K562 (cell line): ENCODE data around the gene TBX6. TPM values are rescaled to one million over a fixed set of nuclear protein-coding genes. Genes with fewer than 3 reads are reported as not detected.
A peak's percentile ranks its signal among the peaks of the same experiment; 100 is the strongest.

ENCODE experiments used
- BDP1 ChIP-seq: IDR thresholded peaks from 3 replicates; pipeline ENCODE4 v1.6.1; 2011; ENCODE audit not compliant: insufficient read length, insufficient read depth
- CBX5 ChIP-seq: IDR thresholded peaks from 2 replicates; pipeline ENCODE4 v1.6.1; 2014; ENCODE audit warnings: low read depth, borderline replicate concordance
- CEBPG ChIP-seq, 3 experiments: fragments of 200-800 bp in 1 of 3; sonication (Bioruptor generic) in 1 of 3; sonication (generic) in 1 of 3; formaldehyde crosslinking in 1 of 3; IDR thresholded peaks in 2 of 3; conservative IDR thresholded peaks in 1 of 3; 2 replicates each; pipeline versions ENCODE4 v1.6.1 to v1.8.0; 2016 to 2022; ENCODE audit warnings: missing compliant biosample characterization in 2 of 3, missing genetic modification characterization in 2 of 3, mild to moderate bottlenecking in 1 of 3, missing genetic modification reagents in 1 of 3
- SIX5 ChIP-seq, 2 experiments: IDR thresholded peaks; 2 replicates each; pipeline ENCODE4 v1.6.1; 2011; ENCODE audit warnings: low read length in 2 of 2, borderline replicate concordance in 1 of 2, low read depth in 1 of 2, mild to moderate bottlenecking in 1 of 2, moderate library complexity in 1 of 2; ENCODE audit not compliant: insufficient read depth in 1 of 2
- SP2 ChIP-seq: IDR thresholded peaks from 2 replicates; pipeline ENCODE4 v1.6.1; 2011; ENCODE audit warnings: mild to moderate bottlenecking, low read depth, low read length, moderate library complexity; ENCODE audit not compliant: poor library complexity, severe bottlenecking; ENCODE audit errors: extremely low read depth
- ZNF224 ChIP-seq: sonication (generic); formaldehyde crosslinking; IDR thresholded peaks from 2 replicates; pipeline ENCODE4 v1.8.0; 2022; ENCODE audit warnings: mild to moderate bottlenecking, missing genetic modification reagents
- polyA plus RNA-seq, 8 experiments: library from polyadenylated mRNA; depleted of rRNA in 4 of 8; stranded (reverse) in 5 of 8; unstranded in 3 of 8; fragments of >200 nt; fragmentation: Nextera tagmentation in 2 of 8; fragmentation: Illumina TruSeq in 1 of 8; extraction: Ambion mirVana in 2 of 8; extraction: Trizol in 1 of 8; gene quantifications; 2 replicates each; pipeline versions ENCODE4 v1.2.1 to v1.2.3, GENCODE V29; 2011 to 2014; ENCODE audit warnings: inconsistent platforms in 1 of 8, missing spikeins in 1 of 8
- total RNA-seq, 7 experiments: library from RNA; depleted of rRNA in 6 of 7; stranded (reverse); fragments of >200 nt in 6 of 7; fragmentation: Illumina TruSeq in 2 of 7; extraction: Trizol in 2 of 7; gene quantifications; 2 replicates each; pipeline versions ENCODE4 v1.2.1 to v1.2.3, GENCODE V29; 2011 to 2021; ENCODE audit warnings: low replicate concordance in 1 of 7
- TF ChIP-seq, protein P1 (sequence below): sonication (generic); formaldehyde crosslinking; IDR thresholded peaks from 2 replicates; pipeline ENCODE4 v1.9.0; 2022; ENCODE audit warnings: mild to moderate bottlenecking, missing genetic modification reagents
- TF ChIP-seq, protein P2 (sequence below): fragments of 450-650 bp; IDR thresholded peaks from 2 replicates; pipeline ENCODE4 v1.7.1; 2018; ENCODE audit warnings: mild to moderate bottlenecking, low read depth; ENCODE audit not compliant: partially characterized antibody
- TF ChIP-seq, protein P3 (sequence below): fragments of 200-400 bp; formaldehyde crosslinking; IDR thresholded peaks from 2 replicates; pipeline ENCODE4 v1.6.1; 2017; ENCODE audit warnings: mild to moderate bottlenecking, low read depth, low read length, moderate library complexity

TBX6 gene
- total and polyA plus RNA-seq, 9 of the 15 experiments (the other 6 are each of a cell fraction or from before 2014, with no cell fraction given), result 0.07 to 0.58 (median 0.11) TPM; not detected in 2

DNA sequence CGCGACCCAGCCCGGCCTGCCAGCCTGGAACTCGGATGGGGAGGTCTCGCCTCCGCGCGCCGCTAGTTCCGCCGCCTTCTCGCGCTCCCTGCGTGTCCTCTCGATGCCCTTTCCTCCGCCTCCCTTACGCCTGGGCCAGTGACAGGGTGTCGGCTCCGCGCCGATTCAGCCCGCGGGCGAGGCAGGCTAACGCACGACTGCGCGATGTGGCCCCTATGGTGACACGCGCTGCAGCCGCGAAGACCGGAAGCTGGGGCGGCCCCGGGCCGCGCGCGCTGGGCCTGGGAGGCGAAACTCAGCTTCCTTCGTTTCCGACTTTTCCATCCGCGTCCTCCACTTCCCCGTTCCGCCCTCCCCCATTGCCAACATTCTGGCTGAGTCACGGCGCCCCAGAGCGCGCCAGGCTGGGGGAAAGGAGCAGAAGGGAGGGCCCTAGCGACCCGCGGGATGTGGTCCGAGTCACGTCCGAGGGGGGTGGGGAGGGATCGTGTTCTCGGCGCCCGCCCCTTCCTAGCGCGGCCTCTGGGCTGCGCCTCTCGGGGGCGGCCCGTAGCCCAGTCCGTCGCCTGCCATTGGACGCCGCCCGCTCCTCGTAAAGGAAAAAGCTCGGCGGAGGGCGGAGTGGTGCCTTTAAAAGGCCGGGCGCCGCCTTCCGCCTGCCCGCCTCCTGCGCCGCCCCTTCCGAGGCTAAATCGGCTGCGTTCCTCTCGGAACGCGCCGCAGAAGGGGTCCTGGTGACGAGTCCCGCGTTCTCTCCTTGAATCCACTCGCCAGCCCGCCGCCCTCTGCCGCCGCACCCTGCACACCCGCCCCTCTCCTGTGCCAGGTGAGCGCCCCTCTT lies 26.4 kb downstream of the TBX6 start, which contains the start of gene ALDOA (continued):
- TF ChIP-seq, protein P1, sequence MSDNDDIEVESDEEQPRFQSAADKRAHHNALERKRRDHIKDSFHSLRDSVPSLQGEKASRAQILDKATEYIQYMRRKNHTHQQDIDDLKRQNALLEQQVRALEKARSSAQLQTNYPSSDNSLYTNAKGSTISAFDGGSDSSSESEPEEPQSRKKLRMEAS (CRISPR knock-in tag), result peak; percentile 89
- 0 out of 2 replicates have a peak, but pooled peaks have one; percentile 56 for TF ChIP-seq CBX5
- TF ChIP-seq, protein P2, sequence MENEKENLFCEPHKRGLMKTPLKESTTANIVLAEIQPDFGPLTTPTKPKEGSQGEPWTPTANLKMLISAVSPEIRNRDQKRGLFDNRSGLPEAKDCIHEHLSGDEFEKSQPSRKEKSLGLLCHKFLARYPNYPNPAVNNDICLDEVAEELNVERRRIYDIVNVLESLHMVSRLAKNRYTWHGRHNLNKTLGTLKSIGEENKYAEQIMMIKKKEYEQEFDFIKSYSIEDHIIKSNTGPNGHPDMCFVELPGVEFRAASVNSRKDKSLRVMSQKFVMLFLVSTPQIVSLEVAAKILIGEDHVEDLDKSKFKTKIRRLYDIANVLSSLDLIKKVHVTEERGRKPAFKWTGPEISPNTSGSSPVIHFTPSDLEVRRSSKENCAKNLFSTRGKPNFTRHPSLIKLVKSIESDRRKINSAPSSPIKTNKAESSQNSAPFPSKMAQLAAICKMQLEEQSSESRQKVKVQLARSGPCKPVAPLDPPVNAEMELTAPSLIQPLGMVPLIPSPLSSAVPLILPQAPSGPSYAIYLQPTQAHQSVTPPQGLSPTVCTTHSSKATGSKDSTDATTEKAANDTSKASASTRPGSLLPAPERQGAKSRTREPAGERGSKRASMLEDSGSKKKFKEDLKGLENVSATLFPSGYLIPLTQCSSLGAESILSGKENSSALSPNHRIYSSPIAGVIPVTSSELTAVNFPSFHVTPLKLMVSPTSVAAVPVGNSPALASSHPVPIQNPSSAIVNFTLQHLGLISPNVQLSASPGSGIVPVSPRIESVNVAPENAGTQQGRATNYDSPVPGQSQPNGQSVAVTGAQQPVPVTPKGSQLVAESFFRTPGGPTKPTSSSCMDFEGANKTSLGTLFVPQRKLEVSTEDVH, result peak; percentile 64
- TF ChIP-seq SIX5 (IDR thresholded peaks at IDR 0.05; ENCODE audit: borderline replicate concordance in 1 of 2, insufficient read depth in 1 of 2, low read depth in 1 of 2, low read length in 2 of 2), result 0 out of 4 replicates have a peak, but pooled peaks of 1 of the 2 experiments have one; percentile 10
- no peak for TF ChIP-seq SP2
- TF ChIP-seq ZNF224 (CRISPR knock-in tag), result no peak
- TF ChIP-seq CEBPG (CRISPR knock-in tag; IDR thresholded peaks at IDR 0.05), result 0 out of 2 replicates have a peak, but pooled peaks have one; percentile 47
- TF ChIP-seq CEBPG (tag; conservative IDR thresholded peaks at IDR 0.05 in 1 of 2, IDR thresholded peaks at IDR 0.05 in 1 of 2), result no peak
- no peak for TF ChIP-seq BDP1
- TF ChIP-seq, protein P3, sequence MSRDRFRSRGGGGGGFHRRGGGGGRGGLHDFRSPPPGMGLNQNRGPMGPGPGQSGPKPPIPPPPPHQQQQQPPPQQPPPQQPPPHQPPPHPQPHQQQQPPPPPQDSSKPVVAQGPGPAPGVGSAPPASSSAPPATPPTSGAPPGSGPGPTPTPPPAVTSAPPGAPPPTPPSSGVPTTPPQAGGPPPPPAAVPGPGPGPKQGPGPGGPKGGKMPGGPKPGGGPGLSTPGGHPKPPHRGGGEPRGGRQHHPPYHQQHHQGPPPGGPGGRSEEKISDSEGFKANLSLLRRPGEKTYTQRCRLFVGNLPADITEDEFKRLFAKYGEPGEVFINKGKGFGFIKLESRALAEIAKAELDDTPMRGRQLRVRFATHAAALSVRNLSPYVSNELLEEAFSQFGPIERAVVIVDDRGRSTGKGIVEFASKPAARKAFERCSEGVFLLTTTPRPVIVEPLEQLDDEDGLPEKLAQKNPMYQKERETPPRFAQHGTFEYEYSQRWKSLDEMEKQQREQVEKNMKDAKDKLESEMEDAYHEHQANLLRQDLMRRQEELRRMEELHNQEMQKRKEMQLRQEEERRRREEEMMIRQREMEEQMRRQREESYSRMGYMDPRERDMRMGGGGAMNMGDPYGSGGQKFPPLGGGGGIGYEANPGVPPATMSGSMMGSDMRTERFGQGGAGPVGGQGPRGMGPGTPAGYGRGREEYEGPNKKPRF, result no peak
